AG04449 (cell line): ENCODE results near the gene PPCDC.

Source experiments
- CTCF ChIA-PET: fragments of 350-600 bp; formaldehyde crosslinking; extraction: SDS; loops from one replicate; lab custom pipeline; 2021; ENCODE audit warnings: antibody characterized with exemption; lab: Yijun Ruan, JAX
- POLR2A ChIA-PET: fragments of 400-600, 350-600 bp; formaldehyde crosslinking; extraction: SDS; loops from one replicate; lab custom pipeline; 2020; ENCODE audit warnings: antibody characterized with exemption, inconsistent platforms; lab: Yijun Ruan, JAX
- DNase-seq: peaks from one replicate; pipeline ENCODE4 v3.0.0-alpha.2; 2010; ENCODE audit warnings: low read depth, low spot score
- H3K4me3 ChIP-seq: 2 replicates; pipeline ENCODE4 v1.5.1; 2011; ENCODE audit warnings: low read depth, mild to moderate bottlenecking, control low read depth, low read length
- TF ChIP-seq, protein P1 (sequence below): IDR thresholded peaks from one replicate; pipeline ENCODE4 v1.5.1; 2011; ENCODE audit warnings: mild to moderate bottlenecking, moderate library complexity, low read length, control low read depth, inconsistent platforms; ENCODE audit not compliant: insufficient read depth; ENCODE audit errors: missing control alignments

The PPCDC gene

GRCh38 chr15:75097939-75098338 is 74.5 kb downstream of the PPCDC start:
- POLR2A ChIA-PET, result no interaction called here

GRCh38 chr15:75098404-75098803 is 75.0 kb downstream of the PPCDC start:
- CTCF ChIA-PET, result interaction anchor here (0.9 kb wide), 1 partner anchor 69 kb away, joined by 3 read pairs; no protein-coding TSS in a partner anchor
- TF ChIP-seq, protein P1, sequence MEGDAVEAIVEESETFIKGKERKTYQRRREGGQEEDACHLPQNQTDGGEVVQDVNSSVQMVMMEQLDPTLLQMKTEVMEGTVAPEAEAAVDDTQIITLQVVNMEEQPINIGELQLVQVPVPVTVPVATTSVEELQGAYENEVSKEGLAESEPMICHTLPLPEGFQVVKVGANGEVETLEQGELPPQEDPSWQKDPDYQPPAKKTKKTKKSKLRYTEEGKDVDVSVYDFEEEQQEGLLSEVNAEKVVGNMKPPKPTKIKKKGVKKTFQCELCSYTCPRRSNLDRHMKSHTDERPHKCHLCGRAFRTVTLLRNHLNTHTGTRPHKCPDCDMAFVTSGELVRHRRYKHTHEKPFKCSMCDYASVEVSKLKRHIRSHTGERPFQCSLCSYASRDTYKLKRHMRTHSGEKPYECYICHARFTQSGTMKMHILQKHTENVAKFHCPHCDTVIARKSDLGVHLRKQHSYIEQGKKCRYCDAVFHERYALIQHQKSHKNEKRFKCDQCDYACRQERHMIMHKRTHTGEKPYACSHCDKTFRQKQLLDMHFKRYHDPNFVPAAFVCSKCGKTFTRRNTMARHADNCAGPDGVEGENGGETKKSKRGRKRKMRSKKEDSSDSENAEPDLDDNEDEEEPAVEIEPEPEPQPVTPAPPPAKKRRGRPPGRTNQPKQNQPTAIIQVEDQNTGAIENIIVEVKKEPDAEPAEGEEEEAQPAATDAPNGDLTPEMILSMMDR, result no peak
- no peak overlapping the region for H3K4me3 ChIP-seq
- POLR2A ChIA-PET, result no interaction called here
- DNase-seq, result no peak

More at GRCh38 chr15:75097939-75098338, 74.5 kb downstream of the PPCDC start:
- no peak overlapping the region for H3K4me3 ChIP-seq
- CTCF ChIA-PET, result interaction anchor here (0.9 kb wide), 1 partner anchor 68 kb away, joined by 3 read pairs; no protein-coding TSS in a partner anchor
- TF ChIP-seq, protein P1, result no peak
- DNase-seq, result no peak
